ENCODE data around the gene CLNS1A.

CLNS1A gene

GRCh38 chr11:77596626-77597025 is 41.0 kb downstream of the CLNS1A start:
- no peak overlapping the region for H3K4me3 ChIP-seq (ENCODE audit: low read length)
- H3K27me3 ChIP-seq (ENCODE audit: control insufficient read depth, low read length): no peaks in the 10 kb centered on the region
- no peaks in the 10 kb centered on the region for H4K20me1 ChIP-seq (ENCODE audit: control insufficient read depth, insufficient read depth, low read depth, low read length)
- no peaks in the 10 kb centered on the region for H3F3A ChIP-seq (ENCODE audit: control insufficient read depth, insufficient read depth)
- no peak overlapping the region for H3K27ac ChIP-seq (ENCODE audit: low read depth, low read length)
- H3K4me2 ChIP-seq (ENCODE audit: low read length): no peak overlapping the region
- TF ChIP-seq EZH2phosphoT487 (IDR thresholded peaks at IDR 0.05; ENCODE audit: borderline replicate concordance, low read length) (no peak), CTCF (IDR thresholded peaks at IDR 0.05; ENCODE audit: low read depth, low read length, poor library complexity, severe bottlenecking) (no peak)
- H3K4me1 ChIP-seq (ENCODE audit: control insufficient read depth, low read length): no peaks in the 10 kb centered on the region
- no peaks in the 10 kb centered on the region for H3K9me3 ChIP-seq (ENCODE audit: control insufficient read depth, insufficient read depth, low read length)
- no peaks in the 10 kb centered on the region for H3K36me3 ChIP-seq (ENCODE audit: control insufficient read depth, low read length)
- H3K9me2 ChIP-seq (replicated peaks; ENCODE audit: control insufficient read depth, low read length): no peaks in the 10 kb centered on the region
- no peaks in the 10 kb centered on the region for H3K79me2 ChIP-seq (ENCODE audit: control insufficient read depth, low read length)

- H3K27ac ChIP-seq (ENCODE audit: low read depth, low read length): no peak overlapping the region
- no peaks in the 10 kb centered on the region for H3F3A ChIP-seq (ENCODE audit: control insufficient read depth, insufficient read depth)
- no peak overlapping the region for H3K4me2 ChIP-seq (ENCODE audit: low read length)
- no peaks in the 10 kb centered on the region for H3K36me3 ChIP-seq (ENCODE audit: control insufficient read depth, low read length)
- H3K27me3 ChIP-seq (ENCODE audit: control insufficient read depth, low read length): peaks cover 9% of the 10 kb centered on the region
- H4K20me1 ChIP-seq (ENCODE audit: control insufficient read depth, insufficient read depth, low read depth, low read length): no peaks in the 10 kb centered on the region
- no peaks in the 10 kb centered on the region for H3K79me2 ChIP-seq (ENCODE audit: control insufficient read depth, low read length)
- no peak for TF ChIP-seq CTCF (IDR thresholded peaks at IDR 0.05; ENCODE audit: low read depth, low read length, poor library complexity, severe bottlenecking)
- TF ChIP-seq EZH2phosphoT487 (IDR thresholded peaks at IDR 0.05; ENCODE audit: borderline replicate concordance, low read length): no peak
- peaks cover 14% of the 10 kb centered on the region for H3K4me1 ChIP-seq (ENCODE audit: control insufficient read depth, low read length)
- H3K9me3 ChIP-seq (ENCODE audit: control insufficient read depth, insufficient read depth, low read length): no peaks in the 10 kb centered on the region
- no peak overlapping the region for H3K4me3 ChIP-seq (ENCODE audit: low read length)
- H3K9me2 ChIP-seq (replicated peaks; ENCODE audit: control insufficient read depth, low read length): no peaks in the 10 kb centered on the region
Measured at GRCh38 chr11:77593883-77594282, 43.7 kb downstream of the CLNS1A start.

- no peak for TF ChIP-seq CTCF (IDR thresholded peaks at IDR 0.05; ENCODE audit: low read depth, low read length, poor library complexity, severe bottlenecking)
- TF ChIP-seq EZH2phosphoT487 (IDR thresholded peaks at IDR 0.05; ENCODE audit: borderline replicate concordance, low read length): no peak
- Histone ChIP-seq H3K27me3 (ENCODE audit: control insufficient read depth, low read length) (peaks cover 9% of the 10 kb centered on the region), H3K9me3 (ENCODE audit: control insufficient read depth, insufficient read depth, low read length) (no peaks in the 10 kb centered on the region), H3K4me2 (ENCODE audit: low read length) (no peak overlapping the region), H3K9me2 (replicated peaks; ENCODE audit: control insufficient read depth, low read length) (no peaks in the 10 kb centered on the region), H3K79me2 (ENCODE audit: control insufficient read depth, low read length) (no peaks in the 10 kb centered on the region), H3K27ac (ENCODE audit: low read depth, low read length) (no peak overlapping the region), H3K36me3 (ENCODE audit: control insufficient read depth, low read length) (no peaks in the 10 kb centered on the region), H3K4me1 (ENCODE audit: control insufficient read depth, low read length) (peaks cover 15% of the 10 kb centered on the region), H3K4me3 (ENCODE audit: low read length) (no peak overlapping the region), H4K20me1 (ENCODE audit: control insufficient read depth, insufficient read depth, low read depth, low read length) (no peaks in the 10 kb centered on the region), H3F3A (ENCODE audit: control insufficient read depth, insufficient read depth) (no peaks in the 10 kb centered on the region)
Measured at GRCh38 chr11:77592727-77593126, 44.9 kb downstream of the CLNS1A start.
